Chondrocyte (in vitro differentiated cells): ENCODE data around the gene C19orf25. TPM values are rescaled to one million over a fixed set of nuclear protein-coding genes. Genes with fewer than 3 reads are reported as not detected.

Source experiments
- DNase-seq: peaks from one replicate; pipeline ENCODE4 v3.0.0; 2021; ENCODE audit warnings: mixed read lengths, low spot score
- H3K27ac Mint-ChIP-seq: one replicate; pipeline ENCODE4 v1.8.0; 2021; ENCODE audit warnings: mild to moderate bottlenecking, moderate library complexity, mixed read lengths; ENCODE audit not compliant: unreplicated experiment
- H3K27me3 Mint-ChIP-seq: 2 replicates; pipeline ENCODE4 v1.8.0; 2021; ENCODE audit warnings: low read depth, mixed read lengths
- H3K36me3 Mint-ChIP-seq: 2 replicates; pipeline ENCODE4 v1.8.0; 2021; ENCODE audit warnings: low read depth, mixed read lengths
- H3K4me1 Mint-ChIP-seq: 2 replicates; pipeline ENCODE4 v1.8.0; 2021; ENCODE audit warnings: low read depth, mild to moderate bottlenecking, mixed read lengths
- H3K4me3 Mint-ChIP-seq: one replicate; pipeline ENCODE4 v1.8.0; 2021; ENCODE audit warnings: mild to moderate bottlenecking, moderate library complexity, mixed read lengths; ENCODE audit not compliant: unreplicated experiment
- H3K9me3 Mint-ChIP-seq: 2 replicates; pipeline ENCODE4 v1.8.0; 2021; ENCODE audit warnings: low read depth, mixed read lengths
- CTCF ChIP-seq: fragments of 200-600 bp; sonication (generic); IDR thresholded peaks from 2 replicates; pipeline ENCODE4 v1.5.0; 2021; ENCODE audit warnings: antibody characterized with exemption, mild to moderate bottlenecking, moderate library complexity
- total RNA-seq: library from RNA; stranded (reverse); gene quantifications from 3 replicates; pipeline ENCODE4 v1.2.1, GENCODE V29; 2021

C19orf25 gene
- total RNA-seq, 1 donor from 2014 or later: 23.3 TPM

GRCh38 chr19:1425102-1425837 is 53.7 kb downstream of the C19orf25 start:
- Mint-ChIP-seq H3K4me1 (no peaks in the 10 kb centered on the region), H3K4me3 (no peak overlapping the region)
- TF ChIP-seq CTCF: no peak

GRCh38 chr19:1424192-1424955 is 54.6 kb downstream of the C19orf25 start:
- no peaks in the 10 kb centered on the region for H3K4me1 Mint-ChIP-seq
- H3K36me3 Mint-ChIP-seq: peaks cover 16% of the 10 kb centered on the region
- no peaks in the 10 kb centered on the region for H3K9me3 Mint-ChIP-seq
- H3K4me3 Mint-ChIP-seq: no peak overlapping the region
- no peaks in the 10 kb centered on the region for H3K27me3 Mint-ChIP-seq
- TF ChIP-seq CTCF: no peak
- DNase-seq: no peak
- H3K27ac Mint-ChIP-seq: no peak overlapping the region

More at GRCh38 chr19:1425102-1425837, 53.7 kb downstream of the C19orf25 start:
- no peak for DNase-seq
- Mint-ChIP-seq H3K36me3 (peaks cover 14% of the 10 kb centered on the region), H3K9me3 (no peaks in the 10 kb centered on the region), H3K27me3 (no peaks in the 10 kb centered on the region), H3K27ac (no peak overlapping the region)

GRCh38 chr19:1423436-1424191 is 55.4 kb downstream of the C19orf25 start:
- no peak for TF ChIP-seq CTCF
- Mint-ChIP-seq H3K27ac (no peak overlapping the region), H3K4me3 (no peak overlapping the region), H3K9me3 (no peaks in the 10 kb centered on the region), H3K4me1 (no peaks in the 10 kb centered on the region), H3K36me3 (peaks cover 17% of the 10 kb centered on the region), H3K27me3 (no peaks in the 10 kb centered on the region)
- DNase-seq: peak; percentile 88

Other genes starting within 250 kb of the C19orf25 start
- gene CBARP, start 241.2 kb downstream of the C19orf25 start, total RNA-seq: 4.8 to 9.0 TPM (median 7.6 TPM) in 3 replicates
- 110 to 125 TPM (median 122 TPM) in 3 replicates for gene ATP5F1D, start 237.5 kb downstream of the C19orf25 start, total RNA-seq
- gene MIDN, start 230.6 kb downstream of the C19orf25 start, total RNA-seq: 64.5 to 75.3 TPM (median 68.3 TPM) in 3 replicates
- 295 to 320 TPM (median 303 TPM) in 3 replicates for gene CIRBP, start 209.9 kb downstream of the C19orf25 start, total RNA-seq
- gene FAM174C, start 203.7 kb downstream of the C19orf25 start, total RNA-seq: 32.7 to 41.3 TPM (median 36.1 TPM) in 3 replicates
- gene EFNA2, start 193.3 kb downstream of the C19orf25 start, total RNA-seq: 7.0 to 7.9 TPM (median 7.2 TPM) in 3 replicates
- gene NDUFS7, start 95.3 kb downstream of the C19orf25 start, total RNA-seq: 57.3 to 66.1 TPM (median 57.8 TPM) in 3 replicates
- 30.1 to 34.3 TPM (median 32.5 TPM) in 3 replicates for gene GAMT, start 77.7 kb downstream of the C19orf25 start, total RNA-seq
- 81.1 to 88.0 TPM (median 82.5 TPM) in 3 replicates for gene DAZAP1, start 71.6 kb downstream of the C19orf25 start, total RNA-seq
- gene RPS15, start 40.8 kb downstream of the C19orf25 start, total RNA-seq: 614 to 734 TPM (median 636 TPM) in 3 replicates
- 1.4 to 3.9 TPM (median 3.9 TPM) in 3 replicates for gene APC2, start 29.1 kb downstream of the C19orf25 start, total RNA-seq
- 3.3 to 4.0 TPM (median 3.9 TPM) in 3 replicates for gene PCSK4, start 11.1 kb upstream of the C19orf25 start, total RNA-seq
- 2.7 to 3.9 TPM (median 2.8 TPM) in 3 replicates for gene REEP6, start 12.0 kb upstream of the C19orf25 start, total RNA-seq
- gene ADAMTSL5, start 33.8 kb upstream of the C19orf25 start, total RNA-seq: 9.1 to 20.3 TPM (median 16.9 TPM) in 3 replicates
- gene PLK5, start 44.9 kb upstream of the C19orf25 start, total RNA-seq: 0.12 TPM in 1 of 3 replicates, not detected in the others
- 57.8 to 60.1 TPM (median 59.6 TPM) in 3 replicates for gene MEX3D, start 89.1 kb upstream of the C19orf25 start, total RNA-seq
- gene MBD3, start 113.7 kb upstream of the C19orf25 start, total RNA-seq: 83.6 to 101 TPM (median 84.1 TPM) in 3 replicates
- 173 to 190 TPM (median 184 TPM) in 3 replicates for gene UQCR11, start 126.2 kb upstream of the C19orf25 start, total RNA-seq
- gene TCF3, start 173.4 kb upstream of the C19orf25 start, total RNA-seq: 130 to 154 TPM (median 153 TPM) in 3 replicates